Mucosa of descending colon (tissue), 3 donors: ENCODE measurements around the gene ATP9B. TPM values are rescaled to one million over a fixed set of nuclear protein-coding genes. Genes with fewer than 3 reads are reported as not detected.

Experiments
- ATAC-seq: fragments of 200-7000 bp; cut with Tn5 transposase; one replicate; pipeline ENCODE4 v1.9.1; 2020; ENCODE audit warnings: mild to moderate bottlenecking, moderate library complexity
- DNase-seq, 3 donors: peaks; one replicate each; pipeline ENCODE4 v3.0.0-alpha.2; 2020
- H3K36me3 ChIP-seq: fragments of 200-600 bp; one replicate; pipeline ENCODE4 v1.8.0; 2021; ENCODE audit warnings: low read depth, mild to moderate bottlenecking
- H3K4me1 ChIP-seq: fragments of 200-600 bp; one replicate; pipeline ENCODE4 v1.8.0; 2021; ENCODE audit warnings: low read depth, mild to moderate bottlenecking
- H3K4me3 ChIP-seq: fragments of 200-600 bp; one replicate; pipeline ENCODE4 v1.8.0; 2021; ENCODE audit warnings: mild to moderate bottlenecking
- H3K9me3 ChIP-seq: fragments of 200-600 bp; one replicate; pipeline ENCODE4 v1.8.0; 2021; ENCODE audit warnings: mild to moderate bottlenecking
- CTCF ChIP-seq: fragments of 200-600 bp; IDR thresholded peaks from one replicate; pipeline ENCODE4 v1.8.0; 2022; ENCODE audit warnings: antibody characterized with exemption, mild to moderate bottlenecking
- intact Hi-C, 2 donors: fragments of 100-400 bp; cut with DNase I in 1 of 2; cut with micrococcal nuclease in 1 of 2; formaldehyde crosslinking; loops; one replicate each; pipeline versions ENCODE4 v1.11.0 to v1.11.1; 2022; cut with DNase I, micrococcal nuclease
- total RNA-seq, 3 donors: library from RNA; stranded (reverse); fragmentation: NEBNext Ultra II Directional in 2 of 3; extraction: Animal tissue kit (Norgen Biotek cat#: 25700) in 2 of 3; gene quantifications; one replicate each; pipeline versions ENCODE4 v1.2.1 to v1.2.4, GENCODE V29; 2021 to 2023
- donor health status: DM: no; HTN: no; CAD: no; lungs with moderate emphysema.
- donor health status: DM: no; HTN: no; CAD: no.
- donor health status: DM: no; HTN: yes; CAD: no.

The ATP9B gene
- total RNA-seq, 3 donors from 2014 or later, result 25.8 to 37.1 (median 34.1) TPM

GRCh38 chr18:79418642-79419041 is 349.4 kb downstream of the ATP9B start:
- intact Hi-C loops, result no loop called here
- Histone ChIP-seq H3K9me3 (no peaks in the 10 kb centered on the region), H3K4me3 (no peak overlapping the region), H3K4me1 (no peaks in the 10 kb centered on the region), H3K36me3 (no peaks in the 10 kb centered on the region)
- no peak for TF ChIP-seq CTCF
- ATAC-seq, result no peak
- no peak for DNase-seq

- Histone ChIP-seq H3K36me3 (no peaks in the 10 kb centered on the region), H3K9me3 (no peaks in the 10 kb centered on the region), H3K4me3 (no peak overlapping the region), H3K4me1 (no peaks in the 10 kb centered on the region)
- no peak for ATAC-seq
- TF ChIP-seq CTCF, result no peak
- DNase-seq, result no peak
- intact Hi-C loops, result no loop called here
Observed at GRCh38 chr18:79420033-79420745, 351.0 kb downstream of the ATP9B start.

GRCh38 chr18:79421275-79421857 is 352.2 kb downstream of the ATP9B start:
- intact Hi-C loops, result no loop called here
- TF ChIP-seq CTCF, result no peak
- no peaks in the 10 kb centered on the region for H3K36me3 ChIP-seq

GRCh38 chr18:79422022-79422782 is 353.0 kb downstream of the ATP9B start:
- Histone ChIP-seq H3K4me3 (no peak overlapping the region), H3K4me1 (no peaks in the 10 kb centered on the region), H3K9me3 (no peaks in the 10 kb centered on the region), H3K36me3 (no peaks in the 10 kb centered on the region)
- intact Hi-C loops, result no loop called here
- ATAC-seq (no peak), DNase-seq (no peak)
- TF ChIP-seq CTCF, result no peak

More at GRCh38 chr18:79421275-79421857, 352.2 kb downstream of the ATP9B start:
- ATAC-seq (no peak), DNase-seq (no peak)
- H3K4me1 ChIP-seq, result no peaks in the 10 kb centered on the region
- H3K9me3 ChIP-seq, result no peaks in the 10 kb centered on the region
- no peak overlapping the region for H3K4me3 ChIP-seq

- no peaks in the 10 kb centered on the region for H3K36me3 ChIP-seq
- H3K9me3 ChIP-seq, result no peaks in the 10 kb centered on the region
- H3K4me3 ChIP-seq, result no peak overlapping the region
- intact Hi-C loops, result no loop called here
- no peak for ATAC-seq
- DNase-seq, result no peak
- no peaks in the 10 kb centered on the region for H3K4me1 ChIP-seq
- no peak for TF ChIP-seq CTCF
Observed at GRCh38 chr18:79422783-79423165, 353.6 kb downstream of the ATP9B start.
